GM18505 (cell line): ENCODE measurements around the gene NOL9.

ENCODE experiments used
- ATAC-seq: cut with Tn5 transposase; IDR thresholded peaks from one replicate; pipeline ENCODE4 v1.9.1; 2021; ENCODE audit not compliant: unreplicated experiment
- POLR2A ChIP-seq: IDR thresholded peaks from 4 replicates; pipeline ENCODE4 v1.6.1; 2011; ENCODE audit warnings: borderline replicate concordance; ENCODE audit not compliant: insufficient read depth, insufficient read length; ENCODE audit errors: extremely low read depth

The NOL9 gene

GRCh38 chr1:6505367-6506209 lies 48.7 kb downstream of the NOL9 start:
- no peak for TF ChIP-seq POLR2A
- ATAC-seq: no peak

- no peak for TF ChIP-seq POLR2A
- ATAC-seq: no peak
Measured at GRCh38 chr1:6504887-6505286, 49.4 kb downstream of the NOL9 start.

GRCh38 chr1:6503884-6504602 lies 50.3 kb downstream of the NOL9 start:
- no peak for TF ChIP-seq POLR2A
- ATAC-seq: no peak

GRCh38 chr1:6502000-6502891 lies 52.1 kb downstream of the NOL9 start:
- TF ChIP-seq POLR2A: no peak
- ATAC-seq: no peak

- no peak for ATAC-seq
- TF ChIP-seq POLR2A: no peak
Measured at GRCh38 chr1:6501279-6501813, 53.0 kb downstream of the NOL9 start.

- TF ChIP-seq POLR2A: no peak
- no peak for ATAC-seq
Measured at GRCh38 chr1:6500544-6501278, 53.6 kb downstream of the NOL9 start.

GRCh38 chr1:6499296-6499695 lies 55.0 kb downstream of the NOL9 start:
- TF ChIP-seq POLR2A: no peak
- ATAC-seq: no peak

- ATAC-seq: no peak
- no peak for TF ChIP-seq POLR2A
Measured at GRCh38 chr1:6498576-6499111, 55.7 kb downstream of the NOL9 start.

GRCh38 chr1:6497867-6498575 lies 56.3 kb downstream of the NOL9 start:
- no peak for ATAC-seq

GRCh38 chr1:6497215-6497866 lies 57.0 kb downstream of the NOL9 start:
- no peak for TF ChIP-seq POLR2A
- no peak for ATAC-seq

More at GRCh38 chr1:6497867-6498575, 56.3 kb downstream of the NOL9 start:
- no peak for TF ChIP-seq POLR2A

- ATAC-seq: no peak
- no peak for TF ChIP-seq POLR2A
Measured at GRCh38 chr1:6496890-6497214, 57.5 kb downstream of the NOL9 start.
